A673 (cell line): ENCODE data around the gene NUP107. TPM values are rescaled to one million over a fixed set of nuclear protein-coding genes. Genes with fewer than 3 reads are reported as not detected.

Experiments
- BruUV-seq: library from RNA; stranded (reverse); fragments of 400-500 nt; replicated peaks from 2 replicates; lab custom pipeline; 2021; lab: Mats Ljungman, UMichigan
- CTCF ChIA-PET: fragments of 300-600 bp; sonication (Branson Sonifier 250); formaldehyde crosslinking; loops from one replicate; lab custom pipeline; 2022; ENCODE audit warnings: antibody characterized with exemption; lab: Charles Lee
- POLR2A ChIA-PET: fragments of 300-600 bp; sonication (Branson Sonifier 250); formaldehyde crosslinking; loops from one replicate; lab custom pipeline; 2022; ENCODE audit warnings: antibody characterized with exemption; ENCODE audit not compliant: low non-redundant PET; lab: Charles Lee
- DNase-seq: peaks from one replicate; pipeline ENCODE4 v3.0.0-alpha.2; 2015; ENCODE audit warnings: low spot score
- H3K27ac ChIP-seq: fragments of 200-600 bp; sonication (generic); 2 replicates; pipeline ENCODE4 v1.5.1; 2016; ENCODE audit warnings: mixed run types, low read depth, mild to moderate bottlenecking, mixed read lengths, antibody characterized with exemption, low read length; ENCODE audit not compliant: poor library complexity, severe bottlenecking
- H3K27me3 ChIP-seq: fragments of 200-600 bp; sonication (generic); replicated peaks from 2 replicates; pipeline ENCODE4 v1.6.1; 2017; ENCODE audit warnings: mixed run types, low read depth, mild to moderate bottlenecking, mixed read lengths, antibody characterized with exemption, low read length; ENCODE audit not compliant: insufficient read depth, poor library complexity
- H3K36me3 ChIP-seq: fragments of 200-600 bp; sonication (generic); 2 replicates; pipeline ENCODE4 v1.6.1; 2016; ENCODE audit warnings: mixed run types, mild to moderate bottlenecking, mixed read lengths, antibody characterized with exemption, low read length; ENCODE audit not compliant: insufficient read depth, poor library complexity, severe bottlenecking
- H3K4me1 ChIP-seq: fragments of 200-600 bp; sonication (generic); 2 replicates; pipeline ENCODE4 v1.6.1; 2017; ENCODE audit warnings: mixed run types, mild to moderate bottlenecking, mixed read lengths, antibody characterized with exemption, low read length; ENCODE audit not compliant: insufficient read depth, poor library complexity, severe bottlenecking
- H3K4me3 ChIP-seq: fragments of 200-600 bp; sonication (generic); 2 replicates; pipeline ENCODE4 v1.5.1; 2016; ENCODE audit warnings: low read depth, mixed run types, mild to moderate bottlenecking, mixed read lengths, low read length; ENCODE audit not compliant: poor library complexity, severe bottlenecking
- H3K9me3 ChIP-seq: fragments of 200-600 bp; sonication (generic); 2 replicates; pipeline ENCODE4 v1.6.1; 2016; ENCODE audit warnings: mixed run types, low read depth, mild to moderate bottlenecking, mixed read lengths, antibody characterized with exemption, low read length; ENCODE audit not compliant: poor library complexity, severe bottlenecking
- EZH2 ChIP-seq: fragments of 200-600 bp; sonication (generic); IDR thresholded peaks from 2 replicates; pipeline ENCODE4 v1.6.1; 2017; ENCODE audit warnings: borderline replicate concordance, low read depth, mild to moderate bottlenecking, mixed read lengths, antibody characterized with exemption, low read length; ENCODE audit not compliant: poor library complexity, severe bottlenecking
- intact Hi-C: fragments of 100-400 bp; cut with micrococcal nuclease; formaldehyde crosslinking; loops from one replicate; pipeline ENCODE4 v1.10.0; 2022; ENCODE audit not compliant: unreplicated experiment
- total RNA-seq: library from RNA; stranded (reverse); gene quantifications from 2 replicates; pipeline ENCODE4 v1.2.3, GENCODE V29; 2021
- TF ChIP-seq, protein P1 (sequence below): fragments of 300-800, 200-600 bp; sonication (generic); conservative IDR thresholded peaks from 2 replicates; pipeline ENCODE4 v1.5.1; 2017; ENCODE audit warnings: low read depth, mild to moderate bottlenecking, antibody characterized with exemption, low read length, moderate library complexity, mixed read lengths

Gene NUP107
- total RNA-seq, 1 experiment from 2014 or later: 127 TPM

DNA sequence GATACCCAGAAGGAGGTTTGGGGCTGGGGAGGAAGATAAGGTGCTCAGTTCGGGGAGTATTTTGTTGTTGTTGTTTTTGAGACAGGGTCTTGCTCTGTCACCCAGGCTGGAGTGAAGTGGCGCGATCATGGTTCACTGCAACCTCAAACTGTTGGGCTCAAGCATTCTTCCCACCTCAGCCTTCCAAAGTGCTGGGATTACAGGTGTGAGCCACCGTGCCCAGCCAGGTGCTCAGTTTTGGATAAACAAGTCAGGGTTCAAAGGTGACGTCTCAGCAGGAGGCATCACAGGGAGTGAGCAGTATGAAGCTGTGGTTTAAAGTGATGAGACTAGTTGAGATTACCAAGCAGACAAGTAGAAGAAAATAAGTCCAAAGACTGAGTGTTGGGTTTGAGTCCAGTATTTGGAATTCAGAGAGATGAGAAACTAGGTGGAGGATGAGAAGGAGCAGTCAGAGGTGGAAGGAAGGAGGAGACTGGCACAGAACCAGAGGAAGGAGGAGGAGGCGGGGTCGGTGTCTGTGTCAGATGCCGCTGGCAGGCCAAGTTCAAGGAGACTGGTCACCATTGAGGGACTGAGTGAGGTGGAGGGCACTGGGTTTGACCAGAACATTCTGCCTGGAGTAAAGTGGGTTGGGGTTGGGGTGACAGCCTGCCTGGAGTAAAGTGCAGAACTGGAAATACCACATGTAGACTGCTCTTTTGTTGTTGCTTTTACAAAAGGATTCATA lies 75.3 kb downstream of the NUP107 start:
- BruUV-seq: no TSS peak
- Histone ChIP-seq H3K4me1 (no peaks in the 10 kb centered on the region), H3K36me3 (peaks cover 8% of the 10 kb centered on the region), H3K4me3 (no peak overlapping the region), H3K27ac (no peak overlapping the region), H3K27me3 (no peaks in the 10 kb centered on the region), H3K9me3 (no peaks in the 10 kb centered on the region)
- no peak for TF ChIP-seq EZH2
- TF ChIP-seq, protein P1, sequence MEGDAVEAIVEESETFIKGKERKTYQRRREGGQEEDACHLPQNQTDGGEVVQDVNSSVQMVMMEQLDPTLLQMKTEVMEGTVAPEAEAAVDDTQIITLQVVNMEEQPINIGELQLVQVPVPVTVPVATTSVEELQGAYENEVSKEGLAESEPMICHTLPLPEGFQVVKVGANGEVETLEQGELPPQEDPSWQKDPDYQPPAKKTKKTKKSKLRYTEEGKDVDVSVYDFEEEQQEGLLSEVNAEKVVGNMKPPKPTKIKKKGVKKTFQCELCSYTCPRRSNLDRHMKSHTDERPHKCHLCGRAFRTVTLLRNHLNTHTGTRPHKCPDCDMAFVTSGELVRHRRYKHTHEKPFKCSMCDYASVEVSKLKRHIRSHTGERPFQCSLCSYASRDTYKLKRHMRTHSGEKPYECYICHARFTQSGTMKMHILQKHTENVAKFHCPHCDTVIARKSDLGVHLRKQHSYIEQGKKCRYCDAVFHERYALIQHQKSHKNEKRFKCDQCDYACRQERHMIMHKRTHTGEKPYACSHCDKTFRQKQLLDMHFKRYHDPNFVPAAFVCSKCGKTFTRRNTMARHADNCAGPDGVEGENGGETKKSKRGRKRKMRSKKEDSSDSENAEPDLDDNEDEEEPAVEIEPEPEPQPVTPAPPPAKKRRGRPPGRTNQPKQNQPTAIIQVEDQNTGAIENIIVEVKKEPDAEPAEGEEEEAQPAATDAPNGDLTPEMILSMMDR: no peak
- ChIA-PET CTCF (no interaction called here), POLR2A (no interaction called here)
- intact Hi-C loops: no loop called here
- DNase-seq: no peak

DNA sequence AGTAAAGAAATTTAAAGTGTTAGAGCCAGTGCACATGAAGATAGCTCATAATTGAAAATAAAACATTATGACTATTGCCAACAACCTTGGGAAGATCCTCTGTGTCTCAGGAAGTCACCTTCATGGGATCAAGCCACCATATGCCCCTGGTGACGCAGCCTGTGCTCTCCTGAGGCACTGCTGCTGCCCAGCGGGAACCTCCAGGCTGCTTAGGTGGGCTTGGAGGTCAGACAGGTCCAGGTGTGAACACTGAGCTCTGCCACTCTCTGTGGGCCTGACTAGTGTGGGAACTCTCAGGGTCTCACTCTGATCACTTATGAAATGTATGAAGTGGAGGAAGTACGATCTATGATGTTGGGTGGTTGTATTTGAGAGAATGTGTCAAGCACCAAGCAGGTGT lies 75.9 kb downstream of the NUP107 start:
- BruUV-seq: no TSS peak
- peaks cover 8% of the 10 kb centered on the region for H3K36me3 ChIP-seq
- intact Hi-C loops: no loop called here
- TF ChIP-seq, protein P1: no peak
- TF ChIP-seq EZH2: no peak
- no peak for DNase-seq
- no peaks in the 10 kb centered on the region for H3K27me3 ChIP-seq
- no peaks in the 10 kb centered on the region for H3K9me3 ChIP-seq
- no peaks in the 10 kb centered on the region for H3K4me1 ChIP-seq
- ChIA-PET CTCF (no interaction called here), POLR2A (no interaction called here)
- H3K4me3 ChIP-seq: no peak overlapping the region
- no peak overlapping the region for H3K27ac ChIP-seq

DNA sequence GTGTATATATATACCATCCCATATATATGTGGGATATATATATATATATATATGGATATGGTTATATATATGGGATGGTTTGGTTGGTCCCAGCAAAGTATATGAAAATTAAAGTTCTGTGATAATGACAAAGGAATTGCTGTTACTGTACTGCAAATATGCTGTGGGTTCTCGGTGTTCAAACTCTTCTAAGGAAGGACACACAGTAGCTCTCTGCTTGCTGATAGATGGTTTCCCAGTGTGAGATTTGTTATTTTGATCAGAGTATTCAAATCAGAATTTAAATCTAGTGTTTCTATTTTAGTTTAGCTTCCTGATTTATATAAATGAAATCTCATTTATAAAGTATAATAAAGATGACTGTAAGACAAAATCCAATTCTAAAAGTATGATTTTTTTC lies 78.9 kb downstream of the NUP107 start:
- ChIA-PET CTCF (no interaction called here), POLR2A (no interaction called here)
- DNase-seq: no peak
- Histone ChIP-seq H3K4me3 (no peak overlapping the region), H3K4me1 (no peaks in the 10 kb centered on the region), H3K36me3 (peaks cover 3% of the 10 kb centered on the region), H3K27me3 (no peaks in the 10 kb centered on the region), H3K9me3 (no peaks in the 10 kb centered on the region), H3K27ac (no peak overlapping the region)
- intact Hi-C loops: no loop called here
- BruUV-seq: no TSS peak
- TF ChIP-seq, protein P1: no peak
- no peak for TF ChIP-seq EZH2
